Sigmoid colon (tissue), 4 donors: ENCODE measurements around the gene COG5.

Experiments
- POLR2A ChIP-seq, 2 donors: fragments of 450-650 bp; IDR thresholded peaks; one replicate each; pipeline ENCODE4 v1.6.1; 2016; ENCODE audit warnings: antibody characterized with exemption in 2 of 2, mild to moderate bottlenecking in 2 of 2, moderate library complexity in 2 of 2
- POLR2AphosphoS5 ChIP-seq, 4 donors: sonication (generic); formaldehyde crosslinking; IDR thresholded peaks; one replicate each; pipeline ENCODE4 v1.6.1; 2017; ENCODE audit warnings: antibody characterized with exemption in 4 of 4
- TF ChIP-seq, protein P1 (sequence below), 4 experiments: fragments of 450-650 bp in 3 of 4; fragments of 200-600 bp in 1 of 4; IDR thresholded peaks; one replicate each; pipeline ENCODE4 v1.5.1; 2016 to 2019; ENCODE audit warnings: antibody characterized with exemption in 4 of 4, mild to moderate bottlenecking in 3 of 4, moderate library complexity in 2 of 4

DNA sequence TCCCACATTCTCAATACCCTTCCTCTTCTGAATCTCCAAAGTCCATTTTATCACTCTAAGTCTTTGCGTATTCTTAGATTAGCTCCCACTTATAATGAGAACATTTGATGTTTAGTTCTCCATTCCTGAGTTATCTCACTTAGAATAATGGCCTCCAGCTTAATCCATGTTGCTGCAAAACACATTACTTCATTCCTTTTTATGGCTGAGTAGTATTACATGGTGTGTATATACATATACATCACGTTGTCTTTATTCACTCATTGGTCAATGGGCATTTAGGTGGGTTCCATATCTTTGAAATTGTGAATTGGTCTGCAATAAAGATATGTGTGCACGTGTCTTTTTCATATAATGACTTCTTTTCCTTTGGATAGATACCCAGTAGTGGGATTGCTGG is 61.6 kb downstream of the COG5 start:
- no peak for TF ChIP-seq POLR2A (IDR thresholded peaks at IDR 0.05)
- TF ChIP-seq, protein P1, sequence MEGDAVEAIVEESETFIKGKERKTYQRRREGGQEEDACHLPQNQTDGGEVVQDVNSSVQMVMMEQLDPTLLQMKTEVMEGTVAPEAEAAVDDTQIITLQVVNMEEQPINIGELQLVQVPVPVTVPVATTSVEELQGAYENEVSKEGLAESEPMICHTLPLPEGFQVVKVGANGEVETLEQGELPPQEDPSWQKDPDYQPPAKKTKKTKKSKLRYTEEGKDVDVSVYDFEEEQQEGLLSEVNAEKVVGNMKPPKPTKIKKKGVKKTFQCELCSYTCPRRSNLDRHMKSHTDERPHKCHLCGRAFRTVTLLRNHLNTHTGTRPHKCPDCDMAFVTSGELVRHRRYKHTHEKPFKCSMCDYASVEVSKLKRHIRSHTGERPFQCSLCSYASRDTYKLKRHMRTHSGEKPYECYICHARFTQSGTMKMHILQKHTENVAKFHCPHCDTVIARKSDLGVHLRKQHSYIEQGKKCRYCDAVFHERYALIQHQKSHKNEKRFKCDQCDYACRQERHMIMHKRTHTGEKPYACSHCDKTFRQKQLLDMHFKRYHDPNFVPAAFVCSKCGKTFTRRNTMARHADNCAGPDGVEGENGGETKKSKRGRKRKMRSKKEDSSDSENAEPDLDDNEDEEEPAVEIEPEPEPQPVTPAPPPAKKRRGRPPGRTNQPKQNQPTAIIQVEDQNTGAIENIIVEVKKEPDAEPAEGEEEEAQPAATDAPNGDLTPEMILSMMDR (IDR thresholded peaks at IDR 0.05) = no peak
- TF ChIP-seq POLR2AphosphoS5 (IDR thresholded peaks at IDR 0.05) = no peak
